ENCODE measurements around the gene GBP1. TPM values are rescaled to one million over a fixed set of nuclear protein-coding genes. Genes with fewer than 3 reads are reported as not detected.

The GBP1 gene
- total and polyA plus RNA-seq, 2 donors (not counting 3 experiments of a cell fraction or from before 2014, with no cell fraction given) = 11.6 to 28.0 TPM

GRCh38 chr1:89005286-89006151 lies 59.5 kb downstream of the GBP1 start:
- intact Hi-C loops (cut with micrococcal nuclease) = no loop called here

More at GRCh38 chr1:89005286-89006151, 59.5 kb downstream of the GBP1 start:
- Histone ChIP-seq H3K9me3 (replicated peaks; ENCODE audit: control insufficient read depth, insufficient read depth, low read length) (no peaks in the 10 kb centered on the region), H3K27me3 (ENCODE audit: control insufficient read depth in 2 of 2, insufficient read depth in 2 of 2, low read length in 2 of 2) (no peaks in the 10 kb centered on the region), H3K4me3 (replicated peaks in 1 of 3; ENCODE audit: insufficient read depth in 1 of 3, low read depth in 1 of 3, low read length in 3 of 3) (no peak overlapping the region), H4K20me1 (replicated peaks; ENCODE audit: control insufficient read depth, extremely low read depth, insufficient read depth, low read length) (no peaks in the 10 kb centered on the region), H3K9me1 (replicated peaks; ENCODE audit: control insufficient read depth, extremely low read depth, insufficient read depth, low read length) (no peaks in the 10 kb centered on the region), H3K4me2 (ENCODE audit: insufficient read depth, low read length) (no peak overlapping the region), H3K36me3 (ENCODE audit: control insufficient read depth in 2 of 2, extremely low read depth in 1 of 2, insufficient read depth in 2 of 2, low read length in 2 of 2) (peaks cover 3 to 16% of the 10 kb centered on the region in 2 experiments), H3K27ac (ENCODE audit: insufficient read depth, low read depth, low read length) (no peak overlapping the region), H3K4me1 (ENCODE audit: control insufficient read depth, extremely low read depth, insufficient read depth, low read length) (peaks cover 6% of the 10 kb centered on the region), H3K79me2 (ENCODE audit: control insufficient read depth, insufficient read depth, low read length) (no peaks in the 10 kb centered on the region), H2AFZ (ENCODE audit: low read depth, low read length) (no peak overlapping the region), H3K9ac (replicated peaks; ENCODE audit: extremely low read depth, insufficient read depth, low read length) (no peak overlapping the region)
- no TSS peak for BruUV-seq (replicated peaks)
- ChIA-PET CTCF (interaction anchor here (1.0 kb wide), 1 partner anchor 17 kb away, joined by 3 read pairs; the partner anchor contains the start of gene GBP3), POLR2A (no interaction called here)
- TF ChIP-seq POLR2AphosphoS5 (IDR thresholded peaks at IDR 0.05; ENCODE audit: insufficient read depth, low read depth, low read length) = no peak
- no peak for TF ChIP-seq MYC (IDR thresholded peaks at IDR 0.05; ENCODE audit: low read depth, low read length)
- TF ChIP-seq EZH2 (IDR thresholded peaks at IDR 0.05; ENCODE audit: borderline replicate concordance, low read depth, low read length, severe bottlenecking) = no peak
- no peak for TF ChIP-seq CTCF (IDR thresholded peaks at IDR 0.05; ENCODE audit: extremely low read depth in 1 of 2, insufficient read depth in 1 of 2, low read depth in 1 of 2, low read length in 2 of 2)
- TF ChIP-seq GATA2 (IDR thresholded peaks at IDR 0.05; ENCODE audit: insufficient read depth, insufficient read length, low read depth, low read length) = no peak
- FAIRE-seq = no peak
- DNase-seq (ENCODE audit: low read depth, low spot score) = no peak
- dilution Hi-C loops (cut with MboI; ENCODE audit: extremely low pct_ligation_motif_present, low sequenced_read_pairs) = no loop called here

Small RNA genes within 50 kb of the gene (small RNA-seq; reads per million reads assigned to genes)
- gene RF00019 (ENCODE audit: insufficient read depth, insufficient read length, low read depth, low replicate concordance) = not detected

Other genes with a start within 250 kb of the GBP1 start
- gene GTF2B, start 173.6 kb downstream of the GBP1 start, total RNA-seq = 18.0 and 19.8 TPM in 2 replicates
- 14.2 and 20.0 TPM in 2 replicates for gene GTF2B, start 173.6 kb downstream of the GBP1 start, polyA plus RNA-seq
- gene KYAT3, start 72.6 kb downstream of the GBP1 start, total RNA-seq = 18.1 and 21.1 TPM in 2 replicates
- 7.0 and 8.0 TPM in 2 replicates for gene KYAT3, start 72.6 kb downstream of the GBP1 start, polyA plus RNA-seq
- 7.6 and 9.9 TPM in 2 replicates for gene RBMXL1, start 72.6 kb downstream of the GBP1 start, total RNA-seq
- gene RBMXL1, start 72.6 kb downstream of the GBP1 start, polyA plus RNA-seq = 2.5 and 2.9 TPM in 2 replicates
- 7.3 and 12.7 TPM in 2 replicates for gene GBP3, start 42.3 kb downstream of the GBP1 start, total RNA-seq
- 4.8 and 5.7 TPM in 2 replicates for gene GBP3, start 42.3 kb downstream of the GBP1 start, polyA plus RNA-seq
- 19.4 and 30.2 TPM in 2 replicates for gene GBP2, start 60.9 kb upstream of the GBP1 start, total RNA-seq
- gene GBP2, start 60.9 kb upstream of the GBP1 start, polyA plus RNA-seq = 13.1 TPM in 2 replicates
- gene GBP7, start 110.8 kb upstream of the GBP1 start, total RNA-seq = not detected in 2 replicates
- gene GBP7, start 110.8 kb upstream of the GBP1 start, polyA plus RNA-seq = not detected in 2 replicates
- 1.7 and 7.6 TPM in 2 replicates for gene GBP4, start 133.7 kb upstream of the GBP1 start, total RNA-seq
- 1.7 and 1.9 TPM in 2 replicates for gene GBP4, start 133.7 kb upstream of the GBP1 start, polyA plus RNA-seq
- 0.31 TPM in 1 of 2 replicates, not detected in the other for gene GBP5, start 207.7 kb upstream of the GBP1 start, total RNA-seq
- not detected in 2 replicates for gene GBP5, start 207.7 kb upstream of the GBP1 start, polyA plus RNA-seq

All from endothelial cell of umbilical vein (primary cell).